GM19099 (cell line): Measurements from ENCODE around the gene TMEM43.

Experiments
- POLR2A ChIP-seq: IDR thresholded peaks from 3 replicates; pipeline ENCODE4 v1.6.1; 2011; ENCODE audit warnings: low read depth; ENCODE audit not compliant: insufficient read length; ENCODE audit errors: extremely low read depth

The TMEM43 gene

DNA sequence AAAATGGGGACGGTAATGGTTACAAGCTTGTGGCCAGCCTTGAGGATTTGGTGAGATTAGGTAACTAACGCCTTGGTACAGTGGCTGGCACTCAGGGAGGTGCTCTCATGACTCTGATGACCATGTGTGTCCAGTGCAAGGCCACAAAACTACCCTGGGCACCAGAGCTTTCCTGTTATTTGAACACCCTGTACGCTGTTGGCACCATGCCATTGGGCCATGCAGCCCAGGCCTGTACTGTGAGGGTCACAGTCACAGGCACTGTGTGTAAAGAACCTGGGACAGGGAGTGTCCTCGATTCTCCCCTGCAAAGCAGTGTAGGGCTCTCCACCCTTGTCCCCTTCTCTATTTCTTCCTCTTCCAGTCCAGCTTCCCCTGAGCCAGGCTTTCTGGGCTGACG is 6.3 kb downstream of the TMEM43 start:
- TF ChIP-seq POLR2A, result no peak

DNA sequence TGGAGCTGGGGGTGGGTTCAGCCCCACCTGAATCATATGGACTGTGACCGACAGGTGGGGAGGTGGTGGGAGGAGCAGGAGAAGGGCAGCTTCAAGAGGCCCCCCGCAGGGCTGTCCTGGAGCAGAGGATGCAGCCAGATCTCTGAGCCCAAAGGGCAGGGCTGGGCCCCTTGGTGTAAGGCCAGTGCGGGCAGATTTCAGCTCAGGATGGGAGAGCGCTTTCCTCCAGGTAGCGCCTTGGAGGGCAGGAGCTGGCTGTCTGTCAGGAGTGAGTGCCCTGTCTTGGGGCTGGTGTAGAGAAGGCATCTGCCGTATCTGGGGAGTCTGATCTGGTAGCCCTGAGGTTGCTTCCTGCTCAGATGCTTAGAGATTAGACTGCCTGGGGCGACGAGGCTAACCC is 7.3 kb downstream of the TMEM43 start:
- TF ChIP-seq POLR2A, result no peak

DNA sequence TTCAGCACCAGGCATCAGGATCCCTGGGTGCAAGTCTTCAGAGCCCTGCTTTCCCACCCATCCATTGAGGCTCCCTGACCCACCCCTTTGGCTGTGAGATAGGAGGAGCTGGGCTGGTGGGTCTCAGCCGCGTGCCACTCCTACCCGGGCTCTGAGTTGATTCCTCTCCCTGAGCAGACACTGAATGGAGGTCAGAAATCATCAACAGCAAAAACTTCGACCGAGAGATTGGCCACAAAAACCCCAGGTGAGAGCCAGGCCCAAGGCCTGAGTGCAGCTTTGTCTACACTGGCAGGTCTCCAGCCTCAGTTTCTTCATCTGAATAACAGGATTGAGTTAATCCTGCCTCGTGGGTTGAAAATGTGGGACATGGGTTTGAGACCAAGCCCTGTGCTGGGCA is 7.8 kb downstream of the TMEM43 start:
- no peak for TF ChIP-seq POLR2A

DNA sequence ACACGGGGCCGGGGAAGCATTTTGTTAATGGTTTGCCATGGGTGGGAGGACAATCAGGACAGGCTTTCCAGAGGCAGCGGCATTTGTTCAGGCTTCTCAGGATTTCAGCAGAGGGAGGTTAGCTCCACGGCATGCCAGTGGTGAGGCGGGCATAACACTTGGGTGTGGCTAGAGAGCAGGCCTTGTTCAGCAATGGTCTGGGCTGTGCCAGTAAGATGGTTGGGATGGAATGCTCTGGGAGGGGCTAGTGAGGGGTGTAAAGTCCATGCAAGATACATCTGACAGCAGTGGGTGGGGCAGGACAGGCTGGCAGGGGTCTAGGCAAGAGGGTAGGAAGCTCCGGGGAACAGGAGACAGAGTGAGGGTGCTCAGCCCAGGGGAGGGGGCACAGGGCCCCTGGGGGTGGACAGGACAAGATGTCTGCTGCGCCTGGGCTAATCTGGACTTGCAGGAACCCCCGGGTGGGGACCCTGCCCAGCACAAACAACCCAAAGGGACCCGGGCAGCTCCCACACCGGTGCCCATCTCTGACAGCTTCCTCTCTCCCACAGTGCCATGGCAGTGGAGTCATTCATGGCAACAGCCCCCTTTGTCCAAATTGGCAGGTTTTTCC is 8.4 kb downstream of the TMEM43 start:
- no peak for TF ChIP-seq POLR2A

DNA sequence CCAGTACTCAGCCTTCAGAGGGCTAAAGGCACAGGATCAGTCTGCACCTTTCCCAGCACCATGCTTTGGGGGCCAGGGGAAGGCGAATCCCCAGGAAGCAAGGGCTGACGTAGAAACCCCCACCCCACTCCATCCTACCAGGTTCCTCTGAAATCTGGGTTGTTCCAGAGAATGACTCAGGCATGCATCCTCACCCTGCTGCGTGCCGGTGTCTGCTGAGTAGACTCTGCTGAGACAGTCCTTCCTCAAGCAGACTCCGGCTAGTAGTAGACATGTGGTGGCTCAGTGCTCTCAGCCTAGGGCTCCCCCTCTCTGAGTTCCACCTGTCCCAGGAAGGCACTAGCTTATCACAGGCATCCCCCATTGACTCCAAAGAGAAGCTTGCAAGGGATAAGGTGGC is 9.0 kb downstream of the TMEM43 start:
- no peak for TF ChIP-seq POLR2A

DNA sequence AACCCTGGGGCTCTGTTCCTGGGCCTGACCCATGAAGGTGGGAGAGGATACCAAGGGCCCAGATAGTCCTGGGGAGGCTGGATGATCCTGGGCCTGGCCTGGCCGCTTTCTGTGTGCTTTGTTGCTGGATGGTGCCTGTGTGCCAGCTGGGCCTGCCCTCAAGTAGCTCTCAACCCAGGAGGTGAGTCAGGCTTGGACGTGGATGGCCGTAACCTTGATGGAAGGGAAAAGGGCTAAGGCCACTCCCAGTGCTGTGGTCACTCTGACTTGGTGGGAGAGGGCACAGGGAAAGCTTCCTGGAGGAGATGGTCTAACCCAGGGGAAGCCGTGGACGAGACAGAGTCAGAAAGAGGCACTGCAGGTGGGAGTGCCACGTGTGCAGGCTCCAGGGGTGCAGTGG is 9.4 kb downstream of the TMEM43 start:
- TF ChIP-seq POLR2A, result no peak

DNA sequence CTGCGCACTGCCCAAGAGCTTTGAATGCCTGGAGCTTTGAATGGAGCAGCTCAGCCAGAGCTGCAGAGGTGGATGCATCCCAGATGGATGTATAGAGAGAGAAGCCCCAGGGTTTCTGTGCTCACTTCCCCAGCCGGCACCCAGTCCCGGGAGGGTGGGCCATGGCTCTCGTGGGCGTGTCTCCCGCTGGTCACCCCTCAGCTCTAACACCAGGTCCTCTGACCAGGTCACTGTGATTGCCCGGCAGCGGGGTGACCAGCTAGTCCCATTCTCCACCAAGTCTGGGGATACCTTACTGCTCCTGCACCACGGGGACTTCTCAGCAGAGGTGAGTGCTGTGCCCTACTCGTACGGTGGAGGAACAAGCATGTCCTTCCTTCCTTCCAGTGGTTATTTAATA is 10.7 kb downstream of the TMEM43 start:
- no peak for TF ChIP-seq POLR2A

DNA sequence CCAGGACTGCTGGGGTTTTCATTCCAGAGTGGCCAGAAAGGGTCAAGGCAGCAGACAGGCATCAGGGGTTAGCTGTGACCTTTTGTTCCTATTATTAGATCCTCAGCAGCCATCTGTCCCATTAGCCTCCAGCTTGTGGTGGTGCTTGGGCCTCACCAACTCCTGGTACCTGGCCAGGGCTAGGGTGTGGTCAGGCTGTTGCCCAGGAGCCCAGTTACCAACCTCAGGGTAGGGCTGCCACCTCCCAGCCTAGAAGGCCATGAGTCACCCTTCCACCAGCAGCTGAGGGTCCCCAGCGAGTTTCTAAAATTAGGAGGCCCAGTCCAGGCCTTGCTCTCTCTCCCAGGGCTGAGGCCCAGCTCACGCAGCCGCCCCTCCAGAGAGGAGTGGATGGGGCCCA is 12.2 kb downstream of the TMEM43 start:
- no peak for TF ChIP-seq POLR2A

DNA sequence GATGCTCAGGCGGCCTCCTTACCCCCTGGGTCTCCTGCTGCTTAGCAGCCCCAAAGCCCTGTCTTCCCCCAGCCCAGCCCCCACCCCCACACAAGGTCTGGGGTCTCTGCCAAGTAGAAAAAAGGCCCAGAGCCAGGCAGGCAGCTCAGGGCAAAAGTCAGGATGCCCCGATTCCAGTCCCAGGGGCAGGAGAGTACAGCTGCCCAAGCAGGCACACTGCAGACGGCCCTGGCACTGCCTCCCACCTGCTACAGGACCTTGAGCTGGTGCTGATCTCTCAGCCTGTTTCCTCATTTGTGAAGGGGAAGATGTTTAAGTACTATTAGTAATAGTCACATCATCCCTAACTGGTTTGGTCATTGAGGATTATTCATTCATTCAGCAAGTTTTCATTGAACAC is 12.6 kb downstream of the TMEM43 start:
- TF ChIP-seq POLR2A, result no peak

DNA sequence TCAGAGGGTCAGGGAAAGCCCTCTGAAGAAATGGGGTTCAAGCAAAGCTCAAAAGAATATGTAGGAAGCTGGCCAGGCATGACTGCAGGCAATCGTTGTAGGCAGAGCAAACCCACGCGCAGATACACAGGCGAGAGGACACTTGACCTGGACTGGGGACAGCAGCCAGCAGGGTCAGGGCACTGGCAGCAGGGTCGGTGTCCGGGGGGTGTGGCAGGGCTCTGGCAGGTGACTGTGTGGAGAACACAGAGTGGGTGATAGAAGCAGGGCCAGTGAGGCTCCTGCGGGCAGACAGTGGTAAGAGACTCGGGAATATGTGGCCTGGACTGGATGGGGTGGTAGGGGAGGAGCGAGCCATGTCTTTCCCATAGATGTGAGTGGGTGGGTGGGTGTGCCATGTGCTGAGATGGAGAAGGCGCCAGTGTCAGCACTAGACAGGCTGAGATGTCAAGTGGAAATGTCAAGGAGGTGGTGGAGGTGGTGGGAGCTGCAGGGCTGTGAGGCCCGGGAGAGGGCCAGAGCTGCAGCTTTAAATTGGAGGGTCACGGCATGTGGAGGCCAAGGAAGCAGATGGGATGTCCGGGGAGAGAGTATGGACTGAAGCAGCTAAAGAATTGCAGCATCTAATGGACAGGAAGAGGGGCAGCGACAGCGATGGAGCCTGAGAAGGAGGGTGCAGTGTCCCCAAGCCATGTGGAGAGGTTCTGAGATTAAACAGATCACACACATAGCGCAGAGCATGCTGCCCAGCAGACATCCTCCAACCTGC is 13.4 kb downstream of the TMEM43 start:
- no peak for TF ChIP-seq POLR2A

DNA sequence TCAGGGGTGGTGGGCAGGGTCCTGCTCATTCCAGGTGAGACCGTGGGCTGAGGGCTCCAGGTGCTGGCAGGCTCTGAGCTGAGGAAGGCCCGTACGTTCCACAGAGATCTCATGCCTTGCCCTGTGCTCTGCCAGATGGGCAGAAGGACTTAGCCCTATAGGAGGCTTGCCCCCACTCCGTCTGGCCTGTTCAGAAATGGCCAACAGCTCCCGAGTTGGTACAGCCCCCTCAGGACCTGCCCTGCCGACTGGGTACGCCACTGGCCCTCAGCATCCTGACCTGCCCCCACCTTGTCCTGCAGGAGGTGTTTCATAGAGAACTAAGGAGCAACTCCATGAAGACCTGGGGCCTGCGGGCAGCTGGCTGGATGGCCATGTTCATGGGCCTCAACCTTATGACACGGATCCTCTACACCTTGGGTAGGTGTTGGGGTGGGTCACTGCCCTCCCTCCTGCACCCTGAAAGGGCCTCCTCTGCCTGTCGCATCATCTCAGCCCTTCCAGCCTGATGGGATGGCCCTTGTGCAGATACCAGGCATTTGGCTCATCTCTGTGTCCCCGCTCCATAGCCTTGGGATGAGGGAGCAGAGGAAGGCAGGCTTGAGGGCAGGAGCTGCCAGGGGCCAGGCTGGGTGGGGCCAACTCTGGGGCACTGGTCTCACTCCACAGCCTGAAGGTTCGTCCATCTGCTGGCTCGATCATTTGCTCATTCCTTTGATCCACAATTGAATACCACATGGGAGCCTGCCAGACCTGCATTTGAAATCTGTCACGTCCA is 14.2 kb downstream of the TMEM43 start:
- TF ChIP-seq POLR2A, result no peak

DNA sequence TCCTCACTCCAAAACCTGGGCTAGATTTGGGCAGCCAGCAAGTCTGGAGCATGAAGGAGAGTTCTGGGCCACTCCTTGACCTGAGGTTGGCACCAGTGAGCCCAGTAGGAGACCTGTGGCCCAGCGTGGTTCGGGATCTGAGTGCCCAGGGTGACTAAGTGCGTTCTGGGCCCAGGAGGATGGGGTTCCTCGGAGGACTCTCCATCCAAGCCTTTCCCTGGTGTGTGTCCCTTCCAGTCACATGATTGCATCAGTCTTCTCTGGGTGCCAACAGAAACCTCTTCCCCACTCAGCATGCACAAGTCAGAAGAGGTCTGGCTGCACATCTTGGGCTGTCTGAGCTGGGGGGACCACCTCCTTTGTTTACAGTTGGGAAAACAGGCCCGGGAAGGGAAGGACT is 14.9 kb downstream of the TMEM43 start:
- TF ChIP-seq POLR2A, result no peak

DNA sequence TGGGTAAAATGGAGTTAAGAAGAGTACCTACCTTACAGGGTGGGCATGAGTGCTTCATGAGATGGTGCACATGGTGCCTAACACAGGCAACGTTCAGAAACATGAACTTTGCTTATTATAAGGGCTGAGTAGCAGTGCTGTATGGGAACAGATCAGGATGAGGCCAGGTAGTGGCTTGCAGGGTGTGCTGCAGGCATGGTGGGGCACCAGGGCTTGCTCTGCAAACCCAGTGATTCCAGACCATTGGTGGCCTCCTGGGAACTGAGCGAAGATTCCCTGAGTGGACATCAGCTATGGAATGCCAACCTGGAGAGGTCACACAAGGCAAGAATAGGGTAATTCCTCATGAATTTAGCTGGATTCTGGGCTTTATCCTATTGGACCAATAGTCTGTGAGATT is 15.8 kb downstream of the TMEM43 start:
- no peak for TF ChIP-seq POLR2A

DNA sequence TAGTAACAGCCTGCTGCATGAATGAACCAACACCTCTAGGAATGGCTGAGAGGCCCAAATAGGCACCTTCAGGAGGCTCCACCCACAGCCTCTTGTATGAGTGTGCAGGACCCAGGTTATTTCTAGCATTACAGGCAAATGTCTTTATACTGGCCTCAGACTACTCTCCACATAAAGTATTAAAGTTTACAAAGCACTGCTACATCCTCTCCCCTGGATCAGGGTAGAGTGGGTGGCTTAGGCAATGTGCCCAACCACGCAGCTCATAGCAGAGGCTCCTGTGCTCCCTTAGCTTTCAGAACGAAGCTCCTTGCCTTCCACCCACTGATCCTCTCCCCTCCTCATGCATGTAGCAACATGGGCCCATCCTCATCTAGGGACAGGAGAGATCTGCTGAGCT is 16.3 kb downstream of the TMEM43 start:
- no peak for TF ChIP-seq POLR2A

DNA sequence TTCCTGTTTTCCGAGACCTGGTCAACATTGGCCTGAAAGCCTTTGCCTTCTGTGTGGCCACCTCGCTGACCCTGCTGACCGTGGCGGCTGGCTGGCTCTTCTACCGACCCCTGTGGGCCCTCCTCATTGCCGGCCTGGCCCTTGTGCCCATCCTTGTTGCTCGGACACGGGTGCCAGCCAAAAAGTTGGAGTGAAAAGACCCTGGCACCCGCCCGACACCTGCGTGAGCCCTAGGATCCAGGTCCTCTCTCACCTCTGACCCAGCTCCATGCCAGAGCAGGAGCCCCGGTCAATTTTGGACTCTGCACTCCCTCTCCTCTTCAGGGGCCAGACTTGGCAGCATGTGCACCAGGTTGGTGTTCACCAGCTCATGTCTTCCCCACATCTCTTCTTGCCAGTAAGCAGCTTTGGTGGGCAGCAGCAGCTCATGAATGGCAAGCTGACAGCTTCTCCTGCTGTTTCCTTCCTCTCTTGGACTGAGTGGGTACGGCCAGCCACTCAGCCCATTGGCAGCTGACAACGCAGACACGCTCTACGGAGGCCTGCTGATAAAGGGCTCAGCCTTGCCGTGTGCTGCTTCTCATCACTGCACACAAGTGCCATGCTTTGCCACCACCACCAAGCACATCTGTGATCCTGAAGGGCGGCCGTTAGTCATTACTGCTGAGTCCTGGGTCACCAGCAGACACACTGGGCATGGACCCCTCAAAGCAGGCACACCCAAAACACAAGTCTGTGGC is 16.9 kb downstream of the TMEM43 start:
- TF ChIP-seq POLR2A, result no peak
